Measurements from ENCODE around the gene CLEC11A.

Gene CLEC11A

GRCh38 chr19:50716178-50717025 is 6.8 kb upstream of the CLEC11A start:
- no peak overlapping the region for H3K4me3 Mint-ChIP-seq
- peaks cover 29% of the 10 kb centered on the region for H3K4me1 Mint-ChIP-seq
- DNase-seq = no peak
- no peak overlapping the region for H3K27ac Mint-ChIP-seq
- H3K27me3 Mint-ChIP-seq = peaks cover 31% of the 10 kb centered on the region
- no peaks in the 10 kb centered on the region for H3K36me3 Mint-ChIP-seq (ENCODE audit: low read depth)
- no peaks in the 10 kb centered on the region for H3K9me3 Mint-ChIP-seq
- ATAC-seq = no peak

- H3K27me3 Mint-ChIP-seq = peaks cover 38% of the 10 kb centered on the region
- H3K9me3 Mint-ChIP-seq = no peaks in the 10 kb centered on the region
- no peak for ATAC-seq
- DNase-seq = no peak
- peaks cover 29% of the 10 kb centered on the region for H3K4me1 Mint-ChIP-seq
- H3K27ac Mint-ChIP-seq = no peak overlapping the region
- H3K4me3 Mint-ChIP-seq = no peak overlapping the region
- no peaks in the 10 kb centered on the region for H3K36me3 Mint-ChIP-seq (ENCODE audit: low read depth)
Observed at GRCh38 chr19:50717026-50717723, 6.0 kb upstream of the CLEC11A start.

GRCh38 chr19:50717891-50718254 is 5.3 kb upstream of the CLEC11A start:
- ATAC-seq (no peak), DNase-seq (no peak)
- Mint-ChIP-seq H3K27ac (no peak overlapping the region), H3K4me3 (no peak overlapping the region), H3K36me3 (ENCODE audit: low read depth) (no peaks in the 10 kb centered on the region), H3K27me3 (peaks cover 39% of the 10 kb centered on the region), H3K9me3 (no peaks in the 10 kb centered on the region), H3K4me1 (peaks cover 22% of the 10 kb centered on the region)

GRCh38 chr19:50718255-50719118 is 4.7 kb upstream of the CLEC11A start:
- peaks cover 44% of the 10 kb centered on the region for H3K27me3 Mint-ChIP-seq
- no peaks in the 10 kb centered on the region for H3K36me3 Mint-ChIP-seq (ENCODE audit: low read depth)
- H3K27ac Mint-ChIP-seq = no peak overlapping the region
- DNase-seq (peak; percentile 27), ATAC-seq (no peak)
- no peak overlapping the region for H3K4me3 Mint-ChIP-seq
- H3K4me1 Mint-ChIP-seq = peaks cover 18% of the 10 kb centered on the region
- H3K9me3 Mint-ChIP-seq = no peaks in the 10 kb centered on the region

GRCh38 chr19:50719119-50719435 is 4.1 kb upstream of the CLEC11A start:
- Mint-ChIP-seq H3K27ac (no peak overlapping the region), H3K27me3 (peaks cover 49% of the 10 kb centered on the region), H3K4me1 (peaks cover 16% of the 10 kb centered on the region), H3K4me3 (no peak overlapping the region), H3K9me3 (no peaks in the 10 kb centered on the region), H3K36me3 (ENCODE audit: low read depth) (no peaks in the 10 kb centered on the region)
- ATAC-seq (no peak), DNase-seq (no peak)

GRCh38 chr19:50719566-50719965 is 3.6 kb upstream of the CLEC11A start, which contains the start of gene SHANK1:
Gene SHANK1 (minus strand): TSS chr19:50719802. CDS start chr19:50716919, 2,883 bp downstream.
- Mint-ChIP-seq H3K4me1 (peaks cover 14% of the 10 kb centered on the region), H3K27me3 (peaks cover 50% of the 10 kb centered on the region), H3K9me3 (no peaks in the 10 kb centered on the region), H3K4me3 (peak within 1 kb of the TSS; percentile 24), H3K27ac (no peak within 1 kb of the TSS), H3K36me3 (ENCODE audit: low read depth) (no peaks in the 10 kb centered on the region)
- DNase-seq = no peak
- ATAC-seq = no peak

- peaks cover 14% of the 10 kb centered on the region for H3K4me1 Mint-ChIP-seq
- no peak overlapping the region for H3K27ac Mint-ChIP-seq
- DNase-seq (no peak), ATAC-seq (no peak)
- no peaks in the 10 kb centered on the region for H3K36me3 Mint-ChIP-seq (ENCODE audit: low read depth)
- H3K9me3 Mint-ChIP-seq = no peaks in the 10 kb centered on the region
- H3K4me3 Mint-ChIP-seq = peak overlapping the region; percentile 24
- H3K27me3 Mint-ChIP-seq = peaks cover 50% of the 10 kb centered on the region
Observed at GRCh38 chr19:50720181-50720920, 2.8 kb upstream of the CLEC11A start.

- H3K27ac Mint-ChIP-seq = no peak overlapping the region
- H3K4me3 Mint-ChIP-seq = no peak overlapping the region
Observed at GRCh38 chr19:50720921-50721381, 2.2 kb upstream of the CLEC11A start.

GRCh38 chr19:50721441-50722137 is 1.6 kb upstream of the CLEC11A start:
- no peak for ATAC-seq
- DNase-seq = no peak
- peaks cover 24% of the 10 kb centered on the region for H3K4me1 Mint-ChIP-seq
- H3K36me3 Mint-ChIP-seq (ENCODE audit: low read depth) = peaks cover 2% of the 10 kb centered on the region
- no peak overlapping the region for H3K4me3 Mint-ChIP-seq
- no peaks in the 10 kb centered on the region for H3K9me3 Mint-ChIP-seq
- H3K27ac Mint-ChIP-seq = no peak overlapping the region
- peaks cover 46% of the 10 kb centered on the region for H3K27me3 Mint-ChIP-seq

More at GRCh38 chr19:50720921-50721381, 2.2 kb upstream of the CLEC11A start:
- peaks cover 19% of the 10 kb centered on the region for H3K4me1 Mint-ChIP-seq
- no peaks in the 10 kb centered on the region for H3K9me3 Mint-ChIP-seq
- DNase-seq (no peak), ATAC-seq (no peak)
- peaks cover 47% of the 10 kb centered on the region for H3K27me3 Mint-ChIP-seq
- no peaks in the 10 kb centered on the region for H3K36me3 Mint-ChIP-seq (ENCODE audit: low read depth)

GRCh38 chr19:50722201-50723013 is 757 bp upstream of the CLEC11A start:
- Mint-ChIP-seq H3K9me3 (no peaks in the 10 kb centered on the region), H3K27me3 (peaks cover 42% of the 10 kb centered on the region), H3K4me3 (no peak overlapping the region), H3K27ac (no peak overlapping the region), H3K4me1 (peaks cover 27% of the 10 kb centered on the region), H3K36me3 (ENCODE audit: low read depth) (peaks cover 7% of the 10 kb centered on the region)
- ATAC-seq = no peak
- DNase-seq = no peak

GRCh38 chr19:50723735-50724521 is 764 bp downstream of the CLEC11A start:
- ATAC-seq (no peak), DNase-seq (no peak)
- Mint-ChIP-seq H3K36me3 (ENCODE audit: low read depth) (peaks cover 8% of the 10 kb centered on the region), H3K27ac (peak overlapping the region; percentile 55), H3K4me3 (peak overlapping the region; percentile 84), H3K27me3 (peaks cover 38% of the 10 kb centered on the region), H3K9me3 (no peaks in the 10 kb centered on the region), H3K4me1 (peaks cover 37% of the 10 kb centered on the region)

- peak; percentile 98 for DNase-seq
- ATAC-seq = peak; percentile 78
- H3K9me3 Mint-ChIP-seq = no peaks in the 10 kb centered on the region
- peaks cover 37% of the 10 kb centered on the region for H3K4me1 Mint-ChIP-seq
- peaks cover 8% of the 10 kb centered on the region for H3K36me3 Mint-ChIP-seq (ENCODE audit: low read depth)
- H3K4me3 Mint-ChIP-seq = peak overlapping the region; percentile 84
- peak overlapping the region; percentile 81 for H3K27ac Mint-ChIP-seq
- H3K27me3 Mint-ChIP-seq = peaks cover 40% of the 10 kb centered on the region
Observed at GRCh38 chr19:50724522-50725217, 1.5 kb downstream of the CLEC11A start.

Data from activated naive CD8-positive, alpha-beta T cell treated with anti-CD3 and anti-CD28 coated beads, Interleukin-2, amount 50 U/mL, for 24 hours (primary cell).